Vagina (tissue), 2 donors: ENCODE data around the gene PTPRK. TPM values are rescaled to one million over a fixed set of nuclear protein-coding genes. Genes with fewer than 3 reads are reported as not detected.

Experiments used
- DNase-seq, 2 donors: peaks; one replicate each; pipeline ENCODE4 v3.0.0-alpha.2; 2017; ENCODE audit errors: extremely low spot score in 2 of 2
- H3K27ac ChIP-seq: fragments of 200-600 bp; sonication (generic); one replicate; pipeline ENCODE4 v1.5.1; 2019
- H3K27me3 ChIP-seq: fragments of 200-600 bp; sonication (generic); one replicate; pipeline ENCODE4 v1.5.1; 2019
- H3K36me3 ChIP-seq, 2 donors: fragments of 200-600 bp; sonication (generic); one replicate each; pipeline ENCODE4 v1.5.1; 2017 to 2019
- H3K4me1 ChIP-seq: fragments of 200-600 bp; sonication (generic); one replicate; pipeline ENCODE4 v1.5.1; 2019
- H3K4me3 ChIP-seq, 2 donors: fragments of 200-600 bp; sonication (generic); 1 replicate in 1 of 2; 2 replicates in 1 of 2; pipeline ENCODE4 v1.5.1; 2016 to 2019
- H3K9me3 ChIP-seq: fragments of 200-600 bp; sonication (generic); one replicate; pipeline ENCODE4 v1.5.1; 2019
- POLR2A ChIP-seq, 2 donors: fragments of 450-650 bp; IDR thresholded peaks; one replicate each; pipeline ENCODE4 v1.6.1; 2017; ENCODE audit warnings: antibody characterized with exemption in 2 of 2, mild to moderate bottlenecking in 2 of 2, moderate library complexity in 2 of 2
- POLR2AphosphoS5 ChIP-seq, 2 donors: sonication (generic); formaldehyde crosslinking; IDR thresholded peaks; one replicate each; pipeline ENCODE4 v1.9.0; 2017; ENCODE audit warnings: antibody characterized with exemption in 2 of 2, mild to moderate bottlenecking in 2 of 2, low read depth in 1 of 2; ENCODE audit not compliant: insufficient read depth in 1 of 2
- intact Hi-C: fragments of 100-400 bp; cut with DNase I; formaldehyde crosslinking; loops from one replicate; pipeline ENCODE4 v1.15.1; 2023
- total RNA-seq: library from RNA; depleted of rRNA; stranded (reverse); fragments of >200 nt; gene quantifications from one replicate; pipeline ENCODE4 v1.2.3, GENCODE V29; 2016
- TF ChIP-seq, protein P1 (sequence below), 3 experiments: fragments of 450-650 bp in 2 of 3; fragments of 200-600 bp in 1 of 3; sonication (generic) in 1 of 3; IDR thresholded peaks; one replicate each; pipeline ENCODE4 v1.5.1; 2017 to 2019; ENCODE audit warnings: antibody characterized with exemption in 3 of 3, mild to moderate bottlenecking in 2 of 3, moderate library complexity in 2 of 3

Gene PTPRK
- total RNA-seq, 1 donor from 2014 or later, result 82.5 TPM

GRCh38 chr6:128333581-128334223 lies 186.7 kb downstream of the PTPRK start:
- TF ChIP-seq POLR2A (IDR thresholded peaks at IDR 0.05) (no peak), POLR2AphosphoS5 (IDR thresholded peaks at IDR 0.05; ENCODE audit: insufficient read depth in 1 of 2, low read depth in 1 of 2) (no peak)
- TF ChIP-seq, protein P1, sequence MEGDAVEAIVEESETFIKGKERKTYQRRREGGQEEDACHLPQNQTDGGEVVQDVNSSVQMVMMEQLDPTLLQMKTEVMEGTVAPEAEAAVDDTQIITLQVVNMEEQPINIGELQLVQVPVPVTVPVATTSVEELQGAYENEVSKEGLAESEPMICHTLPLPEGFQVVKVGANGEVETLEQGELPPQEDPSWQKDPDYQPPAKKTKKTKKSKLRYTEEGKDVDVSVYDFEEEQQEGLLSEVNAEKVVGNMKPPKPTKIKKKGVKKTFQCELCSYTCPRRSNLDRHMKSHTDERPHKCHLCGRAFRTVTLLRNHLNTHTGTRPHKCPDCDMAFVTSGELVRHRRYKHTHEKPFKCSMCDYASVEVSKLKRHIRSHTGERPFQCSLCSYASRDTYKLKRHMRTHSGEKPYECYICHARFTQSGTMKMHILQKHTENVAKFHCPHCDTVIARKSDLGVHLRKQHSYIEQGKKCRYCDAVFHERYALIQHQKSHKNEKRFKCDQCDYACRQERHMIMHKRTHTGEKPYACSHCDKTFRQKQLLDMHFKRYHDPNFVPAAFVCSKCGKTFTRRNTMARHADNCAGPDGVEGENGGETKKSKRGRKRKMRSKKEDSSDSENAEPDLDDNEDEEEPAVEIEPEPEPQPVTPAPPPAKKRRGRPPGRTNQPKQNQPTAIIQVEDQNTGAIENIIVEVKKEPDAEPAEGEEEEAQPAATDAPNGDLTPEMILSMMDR (IDR thresholded peaks at IDR 0.05), result no peak
- Histone ChIP-seq H3K4me1 (peaks cover 5% of the 10 kb centered on the region), H3K36me3 (no peaks in the 10 kb centered on the region), H3K9me3 (no peaks in the 10 kb centered on the region), H3K4me3 (no peak overlapping the region), H3K27me3 (no peaks in the 10 kb centered on the region), H3K27ac (no peak overlapping the region)
- no peak for DNase-seq
- intact Hi-C loops, result no loop called here

GRCh38 chr6:128327890-128328289 lies 192.5 kb downstream of the PTPRK start:
- Histone ChIP-seq H3K27ac (no peak overlapping the region), H3K36me3 (no peaks in the 10 kb centered on the region), H3K4me3 (no peak overlapping the region), H3K4me1 (peaks cover 3% of the 10 kb centered on the region), H3K9me3 (no peaks in the 10 kb centered on the region), H3K27me3 (no peaks in the 10 kb centered on the region)
- no peak for DNase-seq
- TF ChIP-seq POLR2A (IDR thresholded peaks at IDR 0.05), result no peak
- TF ChIP-seq, protein P1 (IDR thresholded peaks at IDR 0.05), result no peak
- TF ChIP-seq POLR2AphosphoS5 (IDR thresholded peaks at IDR 0.05; ENCODE audit: insufficient read depth in 1 of 2, low read depth in 1 of 2), result no peak
- intact Hi-C loops, result no loop called here

GRCh38 chr6:128323011-128323410 lies 197.4 kb downstream of the PTPRK start:
- Histone ChIP-seq H3K27me3 (no peaks in the 10 kb centered on the region), H3K9me3 (no peaks in the 10 kb centered on the region), H3K27ac (no peak overlapping the region), H3K36me3 (no peaks in the 10 kb centered on the region), H3K4me3 (no peak overlapping the region), H3K4me1 (no peaks in the 10 kb centered on the region)
- no peak for DNase-seq
- no peak for TF ChIP-seq POLR2AphosphoS5 (IDR thresholded peaks at IDR 0.05; ENCODE audit: insufficient read depth in 1 of 2, low read depth in 1 of 2)
- no peak for TF ChIP-seq POLR2A (IDR thresholded peaks at IDR 0.05)
- TF ChIP-seq, protein P1 (IDR thresholded peaks at IDR 0.05), result no peak
- intact Hi-C loops, result no loop called here

- intact Hi-C loops, result no loop called here
- Histone ChIP-seq H3K4me1 (no peaks in the 10 kb centered on the region), H3K4me3 (no peak overlapping the region), H3K27ac (no peak overlapping the region), H3K36me3 (no peaks in the 10 kb centered on the region), H3K9me3 (no peaks in the 10 kb centered on the region), H3K27me3 (no peaks in the 10 kb centered on the region)
- TF ChIP-seq, protein P1 (IDR thresholded peaks at IDR 0.05), result no peak
- no peak for TF ChIP-seq POLR2AphosphoS5 (IDR thresholded peaks at IDR 0.05; ENCODE audit: insufficient read depth in 1 of 2, low read depth in 1 of 2)
- no peak for DNase-seq
Observed at GRCh38 chr6:128319946-128320345, 200.5 kb downstream of the PTPRK start.

GRCh38 chr6:128319157-128319556 lies 201.2 kb downstream of the PTPRK start:
- DNase-seq, result no peak
- H3K27ac ChIP-seq, result no peak overlapping the region
- intact Hi-C loops, result no loop called here
- H3K27me3 ChIP-seq, result no peaks in the 10 kb centered on the region
- no peaks in the 10 kb centered on the region for H3K9me3 ChIP-seq
- no peaks in the 10 kb centered on the region for H3K36me3 ChIP-seq
- TF ChIP-seq POLR2AphosphoS5 (IDR thresholded peaks at IDR 0.05; ENCODE audit: insufficient read depth in 1 of 2, low read depth in 1 of 2) (no peak), POLR2A (IDR thresholded peaks at IDR 0.05) (no peak)
- TF ChIP-seq, protein P1 (IDR thresholded peaks at IDR 0.05), result no peak
- no peak overlapping the region for H3K4me3 ChIP-seq
- H3K4me1 ChIP-seq, result peaks cover 5% of the 10 kb centered on the region
